ENCODE measurements around the gene ARFGEF3.
A peak's percentile ranks its signal among the peaks of the same experiment; 100 is the strongest.

Gene ARFGEF3

DNA sequence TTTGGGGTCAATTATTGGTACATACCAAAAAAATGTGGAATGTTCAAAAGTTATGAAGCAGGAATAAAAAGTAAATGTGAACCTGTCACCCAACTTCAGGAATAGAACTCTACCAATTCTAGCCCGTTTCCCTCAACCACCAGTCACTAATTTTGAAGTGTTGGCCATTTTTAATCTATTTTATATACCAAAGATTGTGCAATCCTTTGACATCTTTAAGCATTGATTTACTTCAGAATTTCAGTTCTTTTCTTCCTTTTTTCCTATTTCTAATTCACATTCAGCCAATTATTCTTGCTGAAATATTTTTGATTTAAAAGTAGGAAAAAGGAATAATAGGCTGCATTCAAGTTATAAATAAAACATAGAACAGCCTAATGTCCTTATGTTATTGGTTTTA, 169.0 kb downstream of the ARFGEF3 start:
- no peak for DNase-seq
- no peak overlapping the region for H2AK5ac ChIP-seq (ENCODE audit: low read length, severe bottlenecking)
- H3K14ac ChIP-seq (ENCODE audit: low read length in 2 of 2): no peak overlapping the region
- no peak overlapping the region for H4K8ac ChIP-seq (ENCODE audit: low read length)
- no peaks in the 10 kb centered on the region for H3K79me1 ChIP-seq (replicated peaks; ENCODE audit: low read length, poor library complexity, severe bottlenecking)
- H3K9ac ChIP-seq (ENCODE audit: low read length): no peak overlapping the region
- no peak overlapping the region for H3K18ac ChIP-seq (ENCODE audit: low read depth in 1 of 2, low read length in 2 of 2)
- H3K23ac ChIP-seq (ENCODE audit: low read length in 2 of 2): no peak overlapping the region
- H3K4ac ChIP-seq (ENCODE audit: low read depth in 1 of 2, low read length in 2 of 2): no peak overlapping the region
- no peak overlapping the region for H2BK15ac ChIP-seq (ENCODE audit: low read depth, poor library complexity, severe bottlenecking)
- H3K36me3 ChIP-seq (ENCODE audit: control insufficient read depth in 1 of 2, insufficient read depth in 2 of 2, low read depth in 1 of 2, low read length in 2 of 2): no peaks in the 10 kb centered on the region
- no peak overlapping the region for H3K4me2 ChIP-seq (ENCODE audit: low read length, poor library complexity, severe bottlenecking)
- no peak overlapping the region for H3K27ac ChIP-seq (ENCODE audit: low read length, poor library complexity, severe bottlenecking)
- H3K9me3 ChIP-seq (ENCODE audit: control insufficient read depth, low read length): no peaks in the 10 kb centered on the region
- H3K27me3 ChIP-seq (ENCODE audit: control insufficient read depth in 1 of 2, insufficient read depth in 1 of 2, low read length in 2 of 2): no peaks in the 10 kb centered on the region
- H2BK120ac ChIP-seq (ENCODE audit: low read depth, low read length): no peak overlapping the region
- no peak overlapping the region for H2AFZ ChIP-seq (ENCODE audit: low read depth, low read length)
- no CpG with 5 or more reads among the region's 1 CpG for WGBS
- no peak overlapping the region for H2BK12ac ChIP-seq (ENCODE audit: low read length in 2 of 2)
- no peak overlapping the region for H2BK5ac ChIP-seq (ENCODE audit: low read depth, low read length, poor library complexity, severe bottlenecking)
- no peaks in the 10 kb centered on the region for H3K4me1 ChIP-seq (ENCODE audit: control insufficient read depth, insufficient read depth, low read depth, low read length)
- H3K4me3 ChIP-seq (ENCODE audit: insufficient read depth in 1 of 2, low read depth in 1 of 2, low read length in 2 of 2): no peak overlapping the region
- H4K91ac ChIP-seq (ENCODE audit: low read length): no peak overlapping the region

DNA sequence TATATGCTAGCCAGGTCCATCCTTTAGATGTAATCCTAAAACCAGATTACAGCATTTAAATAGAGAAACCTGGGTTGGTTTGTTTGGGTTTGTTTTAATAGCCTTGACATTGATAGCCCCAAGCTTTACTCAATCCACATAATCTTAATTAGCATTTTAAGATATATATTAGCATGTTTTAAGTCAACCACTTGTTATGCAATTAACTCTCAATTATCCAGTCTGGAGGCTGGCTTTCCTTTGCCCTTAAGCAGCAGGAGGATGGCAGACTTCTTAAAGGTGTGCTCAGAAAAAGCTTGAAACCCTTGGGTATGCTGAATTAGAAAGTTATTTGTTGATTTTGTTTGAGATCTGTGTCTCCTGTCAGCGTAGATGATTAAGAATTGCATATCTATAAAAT, 169.7 kb downstream of the ARFGEF3 start:
- Histone ChIP-seq H3K4me2 (ENCODE audit: low read length, poor library complexity, severe bottlenecking) (no peak overlapping the region), H3K4me3 (ENCODE audit: insufficient read depth in 1 of 2, low read depth in 1 of 2, low read length in 2 of 2) (no peak overlapping the region), H3K18ac (ENCODE audit: low read depth in 1 of 2, low read length in 2 of 2) (no peak overlapping the region), H3K36me3 (ENCODE audit: control insufficient read depth in 1 of 2, insufficient read depth in 2 of 2, low read depth in 1 of 2, low read length in 2 of 2) (no peaks in the 10 kb centered on the region), H2AK5ac (ENCODE audit: low read length, severe bottlenecking) (no peak overlapping the region), H2BK5ac (ENCODE audit: low read depth, low read length, poor library complexity, severe bottlenecking) (no peak overlapping the region), H2BK120ac (ENCODE audit: low read depth, low read length) (no peak overlapping the region), H4K91ac (ENCODE audit: low read length) (no peak overlapping the region), H3K4me1 (ENCODE audit: control insufficient read depth, insufficient read depth, low read depth, low read length) (no peaks in the 10 kb centered on the region), H3K23ac (ENCODE audit: low read length in 2 of 2) (no peak overlapping the region), H3K79me1 (replicated peaks; ENCODE audit: low read length, poor library complexity, severe bottlenecking) (no peaks in the 10 kb centered on the region), H4K8ac (ENCODE audit: low read length) (no peak overlapping the region), H2BK12ac (ENCODE audit: low read length in 2 of 2) (no peak overlapping the region), H3K4ac (ENCODE audit: low read depth in 1 of 2, low read length in 2 of 2) (no peak overlapping the region), H3K27me3 (ENCODE audit: control insufficient read depth in 1 of 2, insufficient read depth in 1 of 2, low read length in 2 of 2) (no peaks in the 10 kb centered on the region), H3K9ac (ENCODE audit: low read length) (no peak overlapping the region), H3K27ac (ENCODE audit: low read length, poor library complexity, severe bottlenecking) (no peak overlapping the region), H3K14ac (ENCODE audit: low read length in 2 of 2) (no peak overlapping the region), H2AFZ (ENCODE audit: low read depth, low read length) (no peak overlapping the region), H3K9me3 (ENCODE audit: control insufficient read depth, low read length) (no peaks in the 10 kb centered on the region), H2BK15ac (ENCODE audit: low read depth, poor library complexity, severe bottlenecking) (no peak overlapping the region)
- no peak for DNase-seq
- no CpG with 5 or more reads among the region's 1 CpG for WGBS

GRCh38 chr6:138331984-138332383, 170.2 kb downstream of the ARFGEF3 start:
- WGBS: 63% methylated on average over 2 of the region's 2 CpGs
- Histone ChIP-seq H2BK12ac (ENCODE audit: low read length in 2 of 2) (no peak overlapping the region), H4K8ac (ENCODE audit: low read length) (no peak overlapping the region), H3K4me1 (ENCODE audit: control insufficient read depth, insufficient read depth, low read depth, low read length) (no peaks in the 10 kb centered on the region), H2BK5ac (ENCODE audit: low read depth, low read length, poor library complexity, severe bottlenecking) (no peak overlapping the region), H3K4ac (ENCODE audit: low read depth in 1 of 2, low read length in 2 of 2) (no peak overlapping the region), H3K4me2 (ENCODE audit: low read length, poor library complexity, severe bottlenecking) (no peak overlapping the region), H3K18ac (ENCODE audit: low read depth in 1 of 2, low read length in 2 of 2) (no peak overlapping the region), H3K27ac (ENCODE audit: low read length, poor library complexity, severe bottlenecking) (no peak overlapping the region), H2AK5ac (ENCODE audit: low read length, severe bottlenecking) (no peak overlapping the region), H3K14ac (ENCODE audit: low read length in 2 of 2) (peak overlapping the region in 1 of 2 experiments; percentile 11), H3K36me3 (ENCODE audit: control insufficient read depth in 1 of 2, insufficient read depth in 2 of 2, low read depth in 1 of 2, low read length in 2 of 2) (no peaks in the 10 kb centered on the region), H3K79me1 (replicated peaks; ENCODE audit: low read length, poor library complexity, severe bottlenecking) (no peaks in the 10 kb centered on the region), H3K9me3 (ENCODE audit: control insufficient read depth, low read length) (no peaks in the 10 kb centered on the region), H2BK15ac (ENCODE audit: low read depth, poor library complexity, severe bottlenecking) (no peak overlapping the region), H3K23ac (ENCODE audit: low read length in 2 of 2) (no peak overlapping the region), H2AFZ (ENCODE audit: low read depth, low read length) (no peak overlapping the region), H4K91ac (ENCODE audit: low read length) (no peak overlapping the region), H2BK120ac (ENCODE audit: low read depth, low read length) (no peak overlapping the region), H3K27me3 (ENCODE audit: control insufficient read depth in 1 of 2, insufficient read depth in 1 of 2, low read length in 2 of 2) (no peaks in the 10 kb centered on the region), H3K4me3 (ENCODE audit: insufficient read depth in 1 of 2, low read depth in 1 of 2, low read length in 2 of 2) (no peak overlapping the region), H3K9ac (ENCODE audit: low read length) (no peak overlapping the region)
- DNase-seq: no peak

GRCh38 chr6:138334000-138334399, 172.3 kb downstream of the ARFGEF3 start:
- 93% methylated on average over 14 of the region's 14 CpGs for WGBS
- H2AK5ac ChIP-seq (ENCODE audit: low read length, severe bottlenecking): no peak overlapping the region

More at GRCh38 chr6:138334000-138334399, 172.3 kb downstream of the ARFGEF3 start:
- Histone ChIP-seq H3K14ac (ENCODE audit: low read length in 2 of 2) (no peak overlapping the region), H3K9ac (ENCODE audit: low read length) (no peak overlapping the region), H3K27ac (ENCODE audit: low read length, poor library complexity, severe bottlenecking) (no peak overlapping the region), H2BK120ac (ENCODE audit: low read depth, low read length) (no peak overlapping the region), H3K9me3 (ENCODE audit: control insufficient read depth, low read length) (no peaks in the 10 kb centered on the region), H2BK15ac (ENCODE audit: low read depth, poor library complexity, severe bottlenecking) (no peak overlapping the region), H3K79me1 (replicated peaks; ENCODE audit: low read length, poor library complexity, severe bottlenecking) (no peaks in the 10 kb centered on the region), H2AFZ (ENCODE audit: low read depth, low read length) (no peak overlapping the region), H3K18ac (ENCODE audit: low read depth in 1 of 2, low read length in 2 of 2) (no peak overlapping the region), H4K91ac (ENCODE audit: low read length) (no peak overlapping the region), H2BK5ac (ENCODE audit: low read depth, low read length, poor library complexity, severe bottlenecking) (no peak overlapping the region), H4K8ac (ENCODE audit: low read length) (no peak overlapping the region), H3K4me3 (ENCODE audit: insufficient read depth in 1 of 2, low read depth in 1 of 2, low read length in 2 of 2) (no peak overlapping the region), H3K27me3 (ENCODE audit: control insufficient read depth in 1 of 2, insufficient read depth in 1 of 2, low read length in 2 of 2) (no peaks in the 10 kb centered on the region), H3K36me3 (ENCODE audit: control insufficient read depth in 1 of 2, insufficient read depth in 2 of 2, low read depth in 1 of 2, low read length in 2 of 2) (no peaks in the 10 kb centered on the region), H3K4me1 (ENCODE audit: control insufficient read depth, insufficient read depth, low read depth, low read length) (no peaks in the 10 kb centered on the region), H2BK12ac (ENCODE audit: low read length in 2 of 2) (no peak overlapping the region), H3K4me2 (ENCODE audit: low read length, poor library complexity, severe bottlenecking) (no peak overlapping the region), H3K4ac (ENCODE audit: low read depth in 1 of 2, low read length in 2 of 2) (no peak overlapping the region), H3K23ac (ENCODE audit: low read length in 2 of 2) (no peak overlapping the region)
- DNase-seq: no peak
